GM18511 (cell line): ENCODE results near the gene CCDC178.

Experiments
- ATAC-seq: cut with Tn5 transposase; IDR thresholded peaks from one replicate; pipeline ENCODE4 v1.9.1; 2021; ENCODE audit warnings: mild to moderate bottlenecking, moderate library complexity; ENCODE audit not compliant: unreplicated experiment

CCDC178 gene

DNA sequence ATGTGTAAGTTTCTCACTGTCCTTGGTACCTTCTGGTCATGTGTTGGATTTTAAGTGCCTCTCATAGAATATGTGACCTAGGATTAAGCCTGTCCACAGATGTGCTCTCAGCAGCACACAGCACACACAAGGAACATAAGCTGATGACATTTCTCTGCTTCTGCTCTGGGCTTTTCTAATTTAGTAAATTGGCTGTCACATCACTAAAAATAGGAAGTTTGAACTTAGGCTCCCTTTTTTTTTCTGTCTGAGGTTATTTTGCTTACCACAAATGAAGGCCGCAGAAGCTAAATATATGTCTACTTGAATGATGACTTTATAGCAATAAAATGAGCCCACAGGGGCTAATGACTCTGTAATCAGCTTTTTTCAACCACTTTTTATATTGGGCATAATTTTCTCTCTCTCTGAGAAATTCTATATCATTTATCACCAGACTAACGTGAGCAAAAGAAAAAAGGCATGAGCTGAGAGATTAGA lies 517.5 kb downstream of the CCDC178 start:
- ATAC-seq = peak; percentile 53

DNA sequence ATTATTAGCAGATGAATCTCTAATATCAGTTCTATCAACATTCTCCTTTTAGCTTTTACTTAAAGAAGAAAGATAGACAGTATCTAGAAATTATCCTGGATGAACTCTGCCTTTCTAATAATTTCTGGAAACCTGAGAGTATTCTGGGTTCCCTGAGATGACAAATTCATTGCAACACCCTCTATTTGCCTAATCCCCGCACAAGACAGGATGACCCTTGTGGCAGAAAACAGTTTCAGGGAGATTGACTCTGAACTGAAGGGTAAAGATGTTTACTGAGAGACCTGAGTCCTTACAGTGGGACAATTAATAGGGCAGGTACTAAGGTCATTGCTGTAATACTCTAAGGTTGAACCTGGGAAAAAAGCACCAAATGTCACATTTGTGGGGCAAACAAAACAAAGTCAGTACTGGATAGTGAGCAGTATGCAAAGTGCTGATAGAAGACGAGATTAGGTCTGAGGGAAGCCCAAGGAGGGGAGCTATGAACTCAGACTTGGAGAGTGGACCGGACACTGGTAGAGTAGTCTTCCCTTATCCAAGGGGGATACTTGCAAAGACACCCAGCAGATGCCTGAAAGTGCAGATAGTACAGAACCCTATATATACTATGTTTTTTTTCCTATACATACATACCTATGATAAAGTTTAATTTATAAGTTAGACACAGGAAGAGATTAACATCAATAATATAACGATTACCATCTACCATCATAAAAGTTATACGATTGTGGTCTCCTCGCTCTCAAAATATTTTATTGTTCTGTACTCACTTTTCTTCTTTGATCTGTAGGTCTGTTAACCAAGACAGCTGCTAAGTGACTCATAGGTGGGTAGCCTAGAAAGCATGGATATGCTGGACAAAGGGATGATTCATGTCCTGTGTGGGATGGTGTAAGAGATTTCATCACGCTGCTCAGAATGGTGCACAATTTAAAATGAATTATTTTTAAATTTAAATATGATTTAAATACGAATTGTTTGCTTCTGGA lies 519.4 kb downstream of the CCDC178 start:
- ATAC-seq = no peak

DNA sequence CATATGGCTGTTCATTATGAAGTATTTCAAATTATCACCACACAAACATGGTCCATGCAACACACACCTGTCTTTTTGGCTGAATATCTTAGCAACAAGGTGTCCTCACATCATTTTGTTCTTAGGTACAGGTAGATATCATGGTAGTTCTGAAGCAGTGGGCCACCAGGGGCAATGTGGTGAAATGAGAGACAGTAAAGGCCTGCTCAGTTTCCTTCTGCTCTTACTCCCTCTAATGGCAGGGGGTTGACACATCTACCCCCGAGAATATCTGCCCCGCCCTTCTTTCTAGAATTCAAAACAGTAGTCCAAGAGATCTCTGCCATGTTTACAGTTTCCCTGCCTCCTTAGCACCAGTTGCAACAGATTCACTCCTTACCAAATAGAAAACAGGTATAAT lies 520.7 kb downstream of the CCDC178 start:
- peak; percentile 93 for ATAC-seq

DNA sequence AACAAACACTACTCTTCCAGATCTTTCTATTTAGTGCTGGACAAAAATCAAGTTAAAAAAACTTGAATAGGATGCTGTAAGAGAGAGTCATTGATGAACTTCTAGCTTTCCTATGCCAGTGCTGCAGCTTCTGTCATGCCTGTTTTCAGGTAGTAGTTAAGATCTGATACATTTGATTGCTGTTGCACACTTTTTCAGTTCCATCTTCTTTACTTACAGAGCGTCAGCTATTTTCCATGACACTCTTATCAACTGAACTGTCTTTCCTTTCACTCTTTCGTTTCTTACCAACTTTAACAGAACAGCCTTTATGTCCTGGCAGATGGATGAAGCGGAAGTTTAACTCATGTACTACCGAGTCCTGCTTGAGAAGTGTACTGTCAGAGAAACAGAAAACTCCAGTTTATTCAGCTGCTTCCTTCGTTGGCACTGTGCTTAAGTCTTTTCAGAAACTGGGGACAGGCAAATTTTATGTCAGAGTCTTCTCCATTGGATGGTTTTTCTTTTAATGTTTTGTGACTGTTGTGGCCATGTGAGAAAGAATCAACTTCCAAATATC lies 521.8 kb downstream of the CCDC178 start:
- ATAC-seq = no peak

DNA sequence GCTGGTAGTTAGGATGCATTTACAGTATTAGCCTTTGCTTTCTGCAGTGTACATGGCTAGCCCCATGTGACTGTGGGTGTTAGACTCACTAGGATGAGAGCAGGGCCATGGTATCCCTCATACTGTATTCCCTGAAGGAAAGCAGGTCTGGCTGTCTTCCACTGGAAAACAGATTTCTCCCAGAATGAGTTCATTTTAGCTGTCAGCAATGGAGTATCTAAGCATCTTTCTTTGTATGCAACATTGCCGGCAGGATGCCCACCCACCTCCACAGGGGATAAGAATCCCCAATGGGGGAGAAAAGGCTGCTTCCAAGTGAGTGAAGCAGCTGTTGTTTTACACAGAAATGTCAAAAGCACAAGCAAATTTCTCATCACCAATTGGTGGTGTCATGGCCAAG lies 525.0 kb downstream of the CCDC178 start:
- ATAC-seq = no peak

DNA sequence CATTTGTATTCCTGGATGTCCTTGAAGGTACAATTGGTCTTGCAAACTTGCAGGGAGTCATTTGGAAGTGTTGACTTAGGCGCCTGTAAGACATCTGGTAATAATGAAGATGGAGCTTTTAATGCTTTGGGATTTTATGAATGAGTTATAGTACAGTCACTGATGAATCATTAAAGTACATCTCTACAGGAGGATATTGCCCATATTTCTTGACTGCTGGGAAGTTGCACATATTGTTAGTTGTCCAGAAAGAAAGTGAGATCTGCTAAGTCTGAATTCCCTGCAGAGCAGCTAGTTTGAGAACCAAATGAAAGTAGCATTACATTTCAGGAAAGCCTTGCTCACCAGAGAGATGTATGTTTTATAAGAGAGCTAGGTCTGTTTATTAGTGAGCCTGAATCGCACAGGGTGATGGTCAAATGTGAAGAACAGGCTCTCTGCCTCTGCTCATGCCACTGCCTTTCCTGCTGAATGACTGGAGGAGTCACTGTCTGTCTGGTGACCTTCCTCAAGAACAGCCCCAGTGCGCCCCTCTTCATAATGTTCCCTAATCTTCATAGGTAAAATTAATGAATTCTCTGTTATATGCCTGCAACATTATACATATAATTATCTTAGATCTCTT lies 528.7 kb downstream of the CCDC178 start:
- ATAC-seq = no peak

DNA sequence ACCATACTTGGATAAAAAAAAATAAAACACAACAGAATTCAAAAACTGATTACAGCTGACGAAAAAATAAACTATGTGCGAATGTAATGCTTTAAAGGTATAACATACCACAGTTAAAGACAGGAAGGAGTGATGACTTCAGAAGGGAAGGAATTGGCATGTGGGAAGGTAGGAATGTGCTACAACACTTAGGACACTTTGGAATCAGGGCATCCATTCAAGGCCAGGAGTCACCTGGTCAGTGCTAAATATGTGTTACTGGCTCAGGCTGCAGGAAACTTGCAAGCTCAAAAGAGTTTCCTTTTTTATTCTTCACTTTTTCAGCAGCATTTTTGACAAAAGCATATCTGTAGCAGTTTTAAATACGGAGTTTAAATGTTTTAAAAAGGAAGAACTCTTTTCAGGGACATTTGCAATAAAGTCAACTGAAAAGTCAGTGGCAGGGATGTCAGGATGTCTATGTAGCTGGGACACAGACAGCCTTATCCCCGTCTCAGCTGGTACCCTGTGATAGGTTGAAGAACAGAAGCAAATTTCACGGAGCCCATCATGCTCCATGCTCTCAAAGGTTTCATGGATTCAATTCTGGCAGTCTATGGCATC lies 529.7 kb downstream of the CCDC178 start:
- ATAC-seq = no peak

DNA sequence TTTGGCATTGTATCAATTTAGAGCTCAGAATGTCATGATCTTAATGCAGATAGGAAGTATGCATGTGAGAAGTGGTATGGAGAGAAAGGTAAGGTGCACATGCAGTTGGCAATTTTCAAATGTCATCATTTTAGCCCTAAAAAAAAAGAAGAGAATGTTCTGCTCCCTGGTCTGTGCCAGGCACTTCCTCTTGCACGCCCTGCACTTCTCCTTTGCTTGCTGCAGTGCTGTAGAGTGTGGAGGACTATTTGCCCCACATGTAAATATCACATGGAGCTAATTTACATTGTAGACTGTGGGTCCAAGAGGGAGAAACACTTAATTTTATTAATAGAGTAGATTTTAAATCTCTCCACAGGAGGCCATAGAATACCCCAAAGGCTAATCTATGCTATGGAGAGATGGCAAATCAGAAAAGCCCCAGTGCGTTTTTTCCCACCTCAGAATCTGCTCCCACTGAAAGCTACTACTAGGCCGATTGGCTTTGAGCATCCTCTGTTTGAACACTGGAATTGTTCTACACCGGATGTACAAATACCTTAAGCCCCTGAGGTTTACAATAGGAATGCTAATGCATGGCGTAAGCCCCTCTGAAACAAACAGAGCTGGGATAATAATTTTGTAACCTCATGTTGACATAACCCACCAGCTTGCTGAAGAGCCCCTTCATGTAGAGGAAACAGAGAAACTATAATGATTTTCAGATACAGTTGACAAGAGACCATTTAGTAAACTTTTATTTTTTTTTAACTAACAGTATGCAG lies 530.5 kb downstream of the CCDC178 start:
- no peak for ATAC-seq

DNA sequence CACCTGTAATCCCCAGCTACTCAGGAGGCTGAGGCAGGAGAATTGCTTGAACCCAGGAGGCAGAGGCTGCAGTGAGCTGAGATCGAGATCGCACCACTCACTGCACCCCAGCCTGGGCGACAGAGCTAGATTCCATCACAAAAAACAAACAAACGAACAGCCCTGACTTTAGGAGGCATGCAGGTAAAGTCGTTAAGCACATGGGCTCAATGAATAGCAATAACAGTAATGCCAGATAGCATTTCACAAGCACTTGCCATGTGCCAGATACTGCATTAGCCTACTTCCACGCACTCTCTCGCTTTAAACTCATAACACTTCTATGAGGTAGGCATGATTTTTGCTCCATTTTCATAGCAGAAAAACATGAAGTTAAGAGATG lies 532.1 kb downstream of the CCDC178 start:
- ATAC-seq = no peak

DNA sequence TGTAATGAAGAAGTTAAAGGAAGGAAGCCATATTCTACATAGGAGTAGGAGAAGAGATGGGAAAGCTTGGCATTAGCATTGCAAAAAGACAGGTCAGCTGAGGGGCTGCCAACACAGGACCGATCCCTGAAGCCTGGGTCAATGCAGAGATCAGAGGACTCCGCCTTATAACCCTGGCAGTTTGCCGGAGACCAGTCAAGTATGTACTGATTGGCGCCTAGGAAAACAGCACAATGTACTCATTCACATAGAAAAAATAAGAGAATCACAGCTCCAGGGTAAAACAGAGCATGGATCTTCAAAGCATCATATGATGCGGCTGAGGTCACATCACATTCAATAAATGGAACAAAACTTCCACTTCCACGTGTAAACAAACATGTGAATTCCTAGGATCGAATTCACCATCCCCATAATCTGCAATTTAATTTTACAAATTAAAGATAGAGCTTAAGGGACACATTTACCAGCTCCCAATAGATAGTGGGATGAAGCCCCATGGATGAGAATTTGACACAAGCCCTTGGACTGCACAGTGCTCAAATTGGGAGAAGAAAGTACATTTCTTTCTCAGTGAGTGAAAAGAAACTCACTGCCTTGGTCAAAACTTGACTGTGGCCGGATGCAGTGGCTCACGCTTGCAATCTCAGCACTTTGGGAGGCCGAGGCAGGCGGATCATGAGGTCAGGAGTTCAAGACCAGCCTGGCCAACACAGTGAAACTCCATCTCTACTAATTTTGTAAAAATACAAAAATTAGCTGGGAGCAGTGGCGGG lies 532.7 kb downstream of the CCDC178 start:
- no peak for ATAC-seq

DNA sequence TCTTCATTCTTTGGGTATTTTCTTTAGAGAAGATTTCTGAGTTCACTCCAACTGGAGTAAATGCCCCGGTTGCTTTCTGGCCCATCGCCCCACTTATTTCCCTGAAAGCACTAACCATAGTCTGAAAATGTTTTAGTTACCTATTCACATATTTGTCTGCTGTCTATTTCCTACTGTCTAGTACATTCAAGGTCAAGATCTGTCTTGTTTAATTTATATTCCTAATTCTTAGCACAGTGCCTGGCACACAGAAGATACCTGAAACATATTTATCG lies 533.3 kb downstream of the CCDC178 start:
- no peak for ATAC-seq

DNA sequence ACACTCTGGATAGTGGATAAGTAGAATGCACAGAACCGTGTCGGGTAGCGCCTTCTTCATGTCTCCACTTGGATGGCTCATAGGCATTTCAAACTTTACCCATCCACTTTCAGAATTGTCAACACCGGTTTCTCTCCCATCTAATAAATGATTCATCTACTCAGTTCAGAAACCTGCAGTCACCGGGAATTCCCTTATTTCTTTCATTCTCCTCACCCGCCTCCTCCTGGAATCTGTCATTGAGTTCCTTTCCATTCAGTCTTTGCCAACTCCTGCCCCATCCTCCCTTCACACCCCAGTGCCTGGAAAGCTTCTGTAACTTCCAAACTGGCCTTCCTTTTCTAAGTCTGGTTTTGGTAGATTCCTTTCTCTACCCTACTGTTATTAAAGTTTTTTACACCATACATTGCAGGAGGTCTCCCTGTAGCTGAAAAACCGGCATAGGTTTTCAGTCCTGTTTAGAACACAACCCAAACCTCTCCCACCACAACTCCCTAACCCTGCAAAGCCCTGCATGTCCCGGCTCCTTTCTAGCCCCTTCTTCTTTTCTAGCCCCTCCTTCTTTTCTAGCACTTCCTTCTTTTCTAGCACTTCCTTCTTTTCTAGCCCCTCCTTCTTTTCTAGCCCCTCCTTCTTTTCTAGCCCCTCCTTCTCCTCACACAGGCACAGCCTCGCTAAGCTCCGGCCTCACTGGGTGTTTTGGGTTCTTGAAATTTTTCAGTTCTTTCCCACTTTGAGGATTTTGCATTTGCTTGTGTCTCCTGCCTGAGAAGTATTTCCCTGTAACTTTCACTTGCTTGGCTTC lies 533.8 kb downstream of the CCDC178 start:
- ATAC-seq = no peak

DNA sequence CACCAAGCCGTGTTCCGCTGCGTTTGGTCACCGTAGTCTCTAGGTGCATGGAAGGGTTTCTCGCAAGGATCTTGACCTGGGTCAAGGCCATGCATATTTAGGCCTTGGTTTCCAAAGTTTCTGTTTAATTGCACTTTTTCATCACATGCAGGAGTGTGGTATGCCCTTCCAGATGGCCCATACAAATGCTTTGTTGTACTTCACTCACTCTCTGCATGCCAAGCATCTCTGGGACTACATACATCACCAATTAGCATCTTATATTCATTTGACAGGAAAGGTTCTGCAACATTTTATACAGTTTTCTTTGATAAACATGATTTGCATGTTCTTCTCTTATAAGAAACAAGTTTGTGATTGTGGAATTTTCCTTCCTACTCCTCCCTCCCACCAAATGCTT lies 534.9 kb downstream of the CCDC178 start:
- ATAC-seq = no peak

DNA sequence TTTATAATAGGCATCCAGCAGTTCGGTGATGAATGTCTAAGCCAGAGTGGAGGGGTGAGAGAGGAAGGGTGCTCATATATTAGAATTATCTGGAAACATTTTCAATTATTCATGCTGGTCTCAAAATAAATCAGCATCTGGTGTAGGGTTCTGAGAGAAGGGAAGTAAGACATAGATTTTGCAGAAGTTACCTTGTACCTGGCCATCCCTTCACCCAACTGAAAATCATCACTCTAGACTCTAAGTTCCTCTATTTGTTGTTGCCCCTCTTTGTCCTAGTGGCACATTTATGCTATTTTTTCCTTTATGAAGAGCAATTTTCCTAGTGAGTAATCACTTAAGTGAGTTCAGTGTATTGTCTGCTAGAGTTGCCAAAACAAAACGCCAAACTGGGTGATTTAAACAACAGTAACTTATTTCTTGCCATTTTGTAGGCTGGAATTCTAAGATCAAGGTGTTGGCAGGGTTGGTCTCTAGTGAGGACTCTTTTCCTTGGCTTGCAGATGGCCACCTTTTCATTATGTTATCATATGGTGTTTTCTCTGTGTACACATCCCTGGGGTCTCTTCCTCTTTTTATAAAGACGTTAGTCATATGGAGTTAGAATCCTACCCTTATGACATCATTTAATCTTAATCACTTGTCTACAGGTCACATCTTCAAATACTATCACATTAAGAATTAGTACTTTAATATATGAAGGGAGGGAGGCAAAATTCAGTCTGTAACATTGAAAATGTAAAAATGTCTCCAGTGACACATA lies 537.8 kb downstream of the CCDC178 start:
- no peak for ATAC-seq

DNA sequence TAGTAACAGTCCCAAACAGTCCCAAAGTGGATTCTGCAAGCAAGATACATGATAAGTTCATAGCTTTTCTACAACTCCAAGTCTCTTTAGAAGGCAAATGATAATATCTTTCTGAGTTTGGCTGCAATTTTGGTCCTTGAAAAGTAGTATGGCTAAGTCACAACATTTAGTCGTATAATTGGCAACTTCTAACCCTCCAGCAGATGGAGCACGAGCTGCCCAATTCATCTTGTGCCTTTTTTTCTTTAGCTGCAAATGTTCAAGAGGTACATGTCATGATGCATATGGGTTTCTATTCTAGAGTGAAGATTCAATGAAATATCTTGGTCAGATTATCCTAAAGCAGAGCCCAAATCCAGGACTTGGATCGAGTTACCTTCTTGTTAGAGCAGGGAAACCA lies 540.7 kb downstream of the CCDC178 start:
- ATAC-seq = no peak

DNA sequence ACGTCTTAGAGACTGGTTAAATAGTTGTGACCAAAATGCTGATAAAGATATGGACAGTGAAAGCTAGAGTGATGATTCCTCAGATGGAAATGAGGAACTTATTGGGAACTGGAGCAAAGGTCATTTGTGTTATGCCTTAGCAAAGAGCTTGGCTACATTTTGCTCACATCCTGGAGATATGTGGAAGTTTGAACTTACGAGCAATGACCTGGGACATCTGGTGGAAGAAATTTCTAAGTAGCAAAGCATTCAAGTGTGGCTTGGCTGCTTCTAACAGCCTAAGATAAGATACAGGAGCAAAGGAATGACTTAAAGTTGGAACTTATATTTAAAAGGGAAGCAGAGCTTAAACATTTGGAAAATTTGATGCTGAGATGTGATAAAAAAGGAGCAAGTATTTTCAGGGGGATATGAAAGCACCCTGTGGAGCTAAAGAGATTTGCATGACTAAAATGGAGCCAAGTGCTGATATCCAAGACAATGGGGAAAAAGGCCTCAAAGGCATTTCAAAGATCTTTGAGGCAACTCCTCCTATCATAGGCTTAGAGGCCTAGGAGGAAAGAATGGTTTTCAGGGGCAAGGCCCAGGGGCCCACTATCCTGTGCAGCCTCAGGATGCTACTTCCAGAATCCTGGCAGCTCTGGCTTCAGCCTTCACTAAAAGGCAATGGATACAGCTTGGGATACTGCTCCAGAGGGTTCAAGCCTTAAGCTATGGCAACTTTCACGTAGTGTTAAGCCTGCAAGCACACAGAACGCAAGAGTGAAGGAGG lies 543.6 kb downstream of the CCDC178 start:
- ATAC-seq = no peak

DNA sequence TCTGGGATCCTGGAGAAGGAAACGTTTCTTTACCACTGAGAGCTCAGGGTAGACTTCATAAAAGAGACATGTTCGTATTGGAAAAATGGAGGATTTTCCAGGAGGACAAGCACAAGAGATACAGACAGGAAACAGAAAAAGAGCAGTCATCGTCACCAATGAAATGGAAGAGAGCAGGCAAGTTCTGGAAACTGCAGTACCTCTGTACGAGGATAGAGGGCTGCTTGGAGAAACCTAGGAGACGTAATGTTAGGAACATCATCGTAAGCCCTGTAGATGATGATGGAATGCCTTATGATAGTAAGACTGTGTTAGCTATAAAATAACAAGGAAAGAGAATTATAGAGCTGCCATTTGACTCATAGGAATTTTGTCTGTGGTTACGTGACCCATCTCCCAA lies 546.6 kb downstream of the CCDC178 start:
- ATAC-seq = no peak

DNA sequence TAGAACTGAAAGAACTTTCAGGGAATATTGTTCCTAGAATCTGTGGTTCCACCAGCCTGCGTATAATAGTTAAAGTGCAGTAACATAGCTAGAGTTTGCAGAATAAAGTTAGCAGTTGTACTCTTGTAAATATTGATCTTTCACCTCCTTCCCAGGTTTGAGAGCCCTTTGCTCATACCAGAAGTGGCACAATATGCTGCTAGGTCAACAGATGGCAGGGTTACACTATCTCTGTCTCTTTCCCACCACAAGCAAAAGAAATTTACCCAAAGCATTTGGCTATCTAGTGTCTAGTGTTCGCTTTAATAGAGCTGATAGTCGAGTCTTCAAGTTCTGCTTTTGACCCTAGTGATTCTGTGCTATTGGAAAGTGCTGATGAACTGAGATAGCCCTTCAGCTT lies 548.7 kb downstream of the CCDC178 start:
- no peak for ATAC-seq
